HG03439 (cell line): ENCODE results near the gene LIN28A.
A peak's percentile ranks its signal among the peaks of the same experiment; 100 is the strongest.

Experiments
- ATAC-seq: cut with Tn5 transposase; IDR thresholded peaks from one replicate; pipeline ENCODE4 v1.9.1; 2021; ENCODE audit warnings: mild to moderate bottlenecking, moderate library complexity; ENCODE audit not compliant: unreplicated experiment

LIN28A gene

GRCh38 chr1:26432793-26433192 lies 22.2 kb downstream of the LIN28A start:
- ATAC-seq, result no peak

GRCh38 chr1:26434161-26434752 lies 23.6 kb downstream of the LIN28A start:
- ATAC-seq, result no peak

GRCh38 chr1:26438041-26438440 lies 27.4 kb downstream of the LIN28A start:
- ATAC-seq, result no peak

- no peak for ATAC-seq
These were observed 29.6 kb downstream of the LIN28A start for GRCh38 chr1:26440259-26440658.

GRCh38 chr1:26449868-26450267 lies 39.3 kb downstream of the LIN28A start:
- no peak for ATAC-seq

- no peak for ATAC-seq
These were observed 40.3 kb downstream of the LIN28A start for GRCh38 chr1:26450908-26451307.

GRCh38 chr1:26452459-26453183 lies 42.0 kb downstream of the LIN28A start:
- no peak for ATAC-seq

GRCh38 chr1:26459148-26459547 lies 48.5 kb downstream of the LIN28A start:
- ATAC-seq, result no peak

GRCh38 chr1:26459573-26460031 lies 49.0 kb downstream of the LIN28A start:
- no peak for ATAC-seq

- ATAC-seq, result no peak
These were observed 58.3 kb downstream of the LIN28A start for GRCh38 chr1:26468911-26469310.

GRCh38 chr1:26469558-26469957 lies 58.9 kb downstream of the LIN28A start:
- ATAC-seq, result no peak

GRCh38 chr1:26470878-26471497 lies 60.4 kb downstream of the LIN28A start:
- no peak for ATAC-seq

- ATAC-seq, result peak; percentile 14
These were observed 61.1 kb downstream of the LIN28A start for GRCh38 chr1:26471498-26472319.

GRCh38 chr1:26472320-26472900 lies 61.8 kb downstream of the LIN28A start, which contains the start of gene HMGN2:
HMGN2 (plus strand) TSS chr1:26472440; CDS start chr1:26472613, 173 bp downstream.
- peak; percentile 45 for ATAC-seq

- peak; percentile 72 for ATAC-seq
These were observed 62.6 kb downstream of the LIN28A start for GRCh38 chr1:26472901-26473845.

GRCh38 chr1:26474818-26475217 lies 64.2 kb downstream of the LIN28A start:
- no peak for ATAC-seq

- no peak for ATAC-seq
These were observed 65.4 kb downstream of the LIN28A start for GRCh38 chr1:26475989-26476388.

GRCh38 chr1:26476958-26477357 lies 66.3 kb downstream of the LIN28A start:
- no peak for ATAC-seq

- ATAC-seq, result no peak
These were observed 67.0 kb downstream of the LIN28A start for GRCh38 chr1:26477446-26478152.
